Measurements from ENCODE around the gene DDX28.
A peak's percentile ranks its signal among the peaks of the same experiment; 100 is the strongest.

DDX28 gene, protein sequence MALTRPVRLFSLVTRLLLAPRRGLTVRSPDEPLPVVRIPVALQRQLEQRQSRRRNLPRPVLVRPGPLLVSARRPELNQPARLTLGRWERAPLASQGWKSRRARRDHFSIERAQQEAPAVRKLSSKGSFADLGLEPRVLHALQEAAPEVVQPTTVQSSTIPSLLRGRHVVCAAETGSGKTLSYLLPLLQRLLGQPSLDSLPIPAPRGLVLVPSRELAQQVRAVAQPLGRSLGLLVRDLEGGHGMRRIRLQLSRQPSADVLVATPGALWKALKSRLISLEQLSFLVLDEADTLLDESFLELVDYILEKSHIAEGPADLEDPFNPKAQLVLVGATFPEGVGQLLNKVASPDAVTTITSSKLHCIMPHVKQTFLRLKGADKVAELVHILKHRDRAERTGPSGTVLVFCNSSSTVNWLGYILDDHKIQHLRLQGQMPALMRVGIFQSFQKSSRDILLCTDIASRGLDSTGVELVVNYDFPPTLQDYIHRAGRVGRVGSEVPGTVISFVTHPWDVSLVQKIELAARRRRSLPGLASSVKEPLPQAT

DNA sequence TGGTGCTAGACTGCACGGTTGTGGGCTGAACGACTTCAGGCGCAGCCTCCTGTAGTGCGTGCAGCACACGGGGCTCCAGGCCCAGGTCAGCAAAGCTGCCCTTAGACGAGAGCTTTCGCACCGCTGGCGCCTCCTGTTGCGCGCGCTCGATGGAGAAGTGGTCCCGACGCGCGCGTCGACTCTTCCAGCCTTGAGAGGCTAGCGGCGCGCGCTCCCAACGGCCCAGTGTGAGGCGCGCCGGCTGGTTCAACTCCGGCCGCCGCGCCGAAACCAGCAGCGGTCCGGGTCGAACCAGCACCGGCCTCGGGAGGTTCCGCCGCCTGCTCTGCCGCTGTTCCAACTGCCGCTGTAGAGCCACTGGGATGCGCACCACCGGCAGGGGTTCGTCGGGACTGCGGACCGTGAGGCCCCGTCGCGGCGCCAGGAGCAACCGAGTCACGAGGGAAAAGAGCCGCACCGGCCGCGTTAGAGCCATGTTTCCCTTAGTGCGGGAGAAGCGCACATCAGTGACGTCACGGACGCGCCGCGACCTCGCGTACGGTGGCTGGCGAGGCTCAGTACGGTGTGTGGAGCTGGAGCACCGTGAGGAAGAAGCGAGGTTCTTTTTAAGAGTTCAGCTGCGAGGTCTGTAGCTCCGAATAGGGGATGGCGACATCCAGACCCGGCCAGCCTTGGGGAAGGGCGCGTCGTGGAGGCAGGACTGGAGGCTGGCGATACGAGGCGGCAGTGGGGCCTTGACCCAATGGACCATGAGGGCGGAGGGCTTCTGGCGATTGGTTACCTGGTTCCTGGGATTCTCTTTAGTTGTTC, at the start of gene DDX28, which contains the start of gene DUS2:
Gene DDX28 (minus strand): TSS at position 505 of the 810 bp plus-strand sequence. CDS start 30 bp downstream, at position 475.
Gene DUS2 (plus strand): TSS at position 557 of the 810 bp plus-strand sequence. CDS start 14,740 bp downstream, outside the sequence.
- peak; percentile 92 for DNase-seq (ENCODE audit: low read depth)

DNA sequence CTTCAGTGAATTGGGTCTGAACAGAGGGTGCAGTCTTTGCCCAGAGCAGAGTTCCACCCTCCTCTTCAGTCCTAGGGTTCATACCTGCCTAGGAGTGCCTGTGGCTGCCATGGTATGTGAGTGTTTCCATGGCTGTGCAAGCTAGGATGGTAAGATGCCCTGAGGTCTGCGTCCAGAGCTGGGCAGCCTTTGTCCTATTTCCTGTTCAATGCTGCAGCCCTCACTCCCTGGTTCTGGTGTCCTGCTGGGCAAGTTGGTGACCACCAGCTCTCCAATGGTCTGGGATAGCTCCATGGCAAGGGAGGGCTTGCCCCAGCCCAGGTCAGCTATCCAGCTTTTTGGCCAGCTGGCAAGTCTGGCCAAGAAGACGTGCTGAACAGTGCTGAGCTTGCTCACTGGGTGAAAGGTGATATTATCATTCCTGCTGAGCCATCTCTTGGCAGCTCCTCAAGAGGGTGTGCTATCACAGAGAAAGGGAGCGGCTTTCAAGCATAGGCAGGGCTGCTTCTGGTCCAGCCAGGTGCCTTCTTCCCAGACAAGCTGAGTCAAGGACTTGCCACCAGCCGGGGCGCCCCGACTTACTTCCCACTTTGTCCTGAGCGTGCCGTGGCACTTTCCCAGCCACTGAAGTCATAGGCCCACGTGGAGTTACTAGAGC, 49.1 kb upstream of the DDX28 start:
- DNase-seq (ENCODE audit: low read depth) = no peak

DNA sequence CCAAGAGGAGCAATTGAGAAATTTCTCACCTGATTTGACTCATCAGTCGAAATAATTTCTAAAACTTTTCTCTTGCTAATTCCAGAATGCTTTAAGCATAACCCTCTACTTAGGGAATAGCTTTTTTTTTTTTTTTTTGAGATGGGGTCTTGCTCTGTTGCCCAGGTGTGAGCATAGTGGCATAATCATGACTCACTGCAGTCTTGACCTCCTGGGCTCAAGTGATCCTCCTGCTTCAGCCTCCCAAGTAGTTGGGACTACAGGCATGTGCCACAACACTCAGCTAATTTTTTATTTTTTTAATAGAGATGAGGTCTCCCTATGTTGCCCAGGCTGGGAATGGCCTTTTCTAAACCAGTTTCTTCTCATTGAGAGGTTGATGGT, 48.5 kb upstream of the DDX28 start:
- DNase-seq (ENCODE audit: low read depth) = no peak

DNA sequence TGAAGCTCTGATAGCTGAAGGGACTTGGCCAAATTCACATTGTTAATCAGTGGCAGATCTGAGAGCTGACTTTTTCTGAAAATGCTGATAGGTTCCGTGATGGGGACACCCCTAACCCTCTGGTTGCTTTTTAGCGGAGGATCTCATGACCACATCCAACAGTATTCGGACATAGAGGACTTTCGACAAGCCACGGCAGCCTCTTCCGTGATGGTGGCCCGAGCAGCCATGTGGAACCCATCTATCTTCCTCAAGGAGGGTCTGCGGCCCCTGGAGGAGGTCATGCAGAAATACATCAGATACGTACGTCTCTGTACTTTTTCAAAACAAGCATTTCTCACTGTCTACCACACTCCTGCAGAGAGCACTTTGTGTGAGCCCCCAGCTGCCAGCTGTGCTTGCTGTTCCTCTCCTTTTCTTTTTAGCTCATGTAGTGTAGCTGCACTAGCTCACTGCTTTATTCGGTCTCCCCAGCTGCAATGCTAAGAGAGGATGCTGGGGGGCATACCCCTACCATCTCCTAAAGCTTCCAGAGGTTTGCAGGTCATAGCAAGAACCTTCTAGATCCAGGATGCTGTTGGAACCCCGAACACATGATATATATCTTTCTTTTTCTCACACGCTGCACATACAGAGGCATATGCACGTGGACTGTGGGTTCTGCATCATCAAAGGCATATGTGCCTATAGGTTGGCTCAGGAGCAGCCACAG, 47.9 kb upstream of the DDX28 start:
- no peak for DNase-seq (ENCODE audit: low read depth)

DNA sequence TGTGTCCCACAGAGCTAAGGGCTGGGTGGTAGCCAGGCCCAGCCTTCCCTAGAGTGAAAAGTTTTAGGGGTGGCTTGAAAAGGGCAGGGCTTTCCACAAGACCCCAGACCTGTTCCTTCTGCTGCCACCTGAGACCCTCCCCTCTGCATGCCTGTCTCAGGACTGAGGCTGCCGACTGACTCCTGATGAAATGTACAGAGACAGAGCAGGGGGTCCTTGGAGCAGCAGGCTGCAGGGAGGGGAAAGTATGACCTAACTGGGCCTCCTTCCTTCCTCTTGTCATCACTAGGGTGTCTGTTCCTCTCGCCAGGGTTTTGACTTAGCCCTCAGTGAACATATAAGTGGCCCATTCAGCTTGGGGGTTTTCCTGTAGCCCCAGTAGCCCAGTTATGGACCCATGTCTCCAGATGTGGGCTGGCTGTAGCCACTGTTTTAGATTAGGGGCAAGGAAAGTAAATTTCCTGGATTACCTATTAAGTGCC, 47.3 kb upstream of the DDX28 start:
- DNase-seq (ENCODE audit: low read depth) = no peak

DNA sequence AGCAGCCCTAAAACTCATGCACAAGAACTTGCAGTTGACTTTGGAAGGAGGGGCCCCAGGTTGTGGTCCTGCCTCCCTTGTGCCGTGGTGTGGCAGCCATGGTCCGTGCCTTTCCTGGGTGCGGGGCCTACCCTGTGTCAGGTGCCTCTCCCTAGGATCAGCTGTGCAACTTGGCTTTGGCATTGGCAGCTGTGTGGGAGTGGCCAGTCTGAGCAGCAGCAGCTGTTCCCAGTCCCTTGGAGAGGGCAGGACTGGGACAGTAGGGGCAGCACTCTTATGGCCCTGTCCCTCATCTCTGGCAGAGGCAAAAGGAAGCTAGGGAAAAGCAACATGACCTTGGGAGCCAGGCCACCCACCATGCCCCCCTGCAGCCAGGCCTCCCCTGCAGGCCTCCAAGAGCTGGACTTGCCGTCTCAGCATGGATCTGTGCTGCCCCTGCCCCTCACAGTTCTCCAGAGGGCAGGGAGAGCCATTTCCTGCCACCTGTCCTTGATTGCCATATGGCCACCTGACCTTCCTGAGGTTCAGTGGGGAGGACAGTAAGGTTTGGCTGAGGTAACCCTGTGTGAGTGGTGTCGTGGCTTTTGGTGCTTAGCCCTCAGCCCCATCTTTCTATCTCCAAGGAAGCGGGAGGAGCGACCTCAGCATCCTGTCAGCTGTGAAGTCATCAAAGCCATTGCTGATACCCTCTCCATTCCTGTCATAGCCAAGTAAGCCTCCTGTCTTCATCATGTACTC, 46.6 kb upstream of the DDX28 start:
- DNase-seq (ENCODE audit: low read depth) = no peak

DNA sequence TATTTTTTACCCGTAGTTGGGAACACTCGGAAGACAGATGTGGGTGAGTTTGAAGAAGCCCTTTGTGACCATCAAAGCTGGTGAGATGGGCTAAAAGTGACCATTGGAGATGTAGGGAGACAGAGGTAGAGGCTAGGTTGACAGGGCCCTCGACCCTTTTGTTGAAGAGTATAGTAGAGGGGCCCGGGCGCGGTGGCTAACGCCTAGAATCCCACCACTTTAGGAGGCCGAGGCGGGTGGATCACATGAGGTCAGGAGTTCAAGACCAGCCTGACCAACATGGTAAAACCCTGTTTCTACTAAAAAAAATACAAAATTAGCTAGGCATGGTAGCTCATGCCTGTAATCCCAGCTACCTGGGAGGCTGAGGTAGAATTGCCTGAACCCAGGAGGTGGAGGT, 45.9 kb upstream of the DDX28 start:
- DNase-seq (ENCODE audit: low read depth) = no peak

DNA sequence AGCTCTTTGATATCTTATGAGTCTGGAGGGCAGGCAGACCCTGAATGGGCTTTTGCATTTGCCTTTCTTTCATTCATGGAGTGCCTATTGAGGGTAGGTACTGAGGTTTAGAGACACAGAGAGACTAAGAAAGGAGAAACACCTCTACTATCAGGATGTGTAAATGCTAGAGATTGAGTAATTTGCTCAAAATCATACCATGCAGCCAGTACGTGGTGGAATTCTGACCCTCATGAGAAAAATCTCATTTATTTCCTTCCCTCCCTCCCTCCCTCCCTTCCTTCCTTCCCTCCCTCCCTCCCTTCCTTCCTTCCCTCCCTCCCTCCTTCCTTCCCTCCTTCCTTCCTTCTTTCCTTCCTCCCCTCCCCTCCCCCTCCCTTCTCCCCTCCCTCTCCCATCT, 43.7 kb upstream of the DDX28 start:
- DNase-seq (ENCODE audit: low read depth) = no peak

DNA sequence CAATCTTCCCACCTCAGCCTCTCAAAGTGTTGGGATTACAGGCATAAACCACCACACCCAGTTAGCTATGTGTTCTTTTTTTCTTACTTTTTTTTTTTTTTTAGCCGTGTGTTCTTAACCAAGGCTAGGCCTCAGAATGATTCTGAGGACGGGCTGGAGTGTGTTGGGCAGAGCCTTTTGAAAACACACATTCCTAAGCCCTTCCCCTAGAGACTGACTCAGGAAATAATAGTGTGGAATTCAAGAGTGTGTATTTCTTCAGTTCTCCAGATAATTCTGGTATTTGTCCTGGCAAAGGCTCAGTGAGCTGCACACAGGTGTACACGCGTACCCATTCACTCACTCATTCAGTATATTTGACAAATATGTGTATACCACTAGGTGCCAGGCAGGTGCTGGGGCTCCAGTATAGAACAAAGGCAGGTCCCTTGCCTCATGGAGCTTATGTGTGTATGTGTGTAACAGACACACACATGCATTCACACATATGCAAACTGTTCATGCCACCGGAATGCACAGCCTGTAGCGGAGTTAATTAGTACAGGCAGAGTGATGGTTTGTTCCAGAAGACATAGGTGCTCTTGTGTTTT, 42.8 kb upstream of the DDX28 start:
- DNase-seq (ENCODE audit: low read depth) = no peak

DNA sequence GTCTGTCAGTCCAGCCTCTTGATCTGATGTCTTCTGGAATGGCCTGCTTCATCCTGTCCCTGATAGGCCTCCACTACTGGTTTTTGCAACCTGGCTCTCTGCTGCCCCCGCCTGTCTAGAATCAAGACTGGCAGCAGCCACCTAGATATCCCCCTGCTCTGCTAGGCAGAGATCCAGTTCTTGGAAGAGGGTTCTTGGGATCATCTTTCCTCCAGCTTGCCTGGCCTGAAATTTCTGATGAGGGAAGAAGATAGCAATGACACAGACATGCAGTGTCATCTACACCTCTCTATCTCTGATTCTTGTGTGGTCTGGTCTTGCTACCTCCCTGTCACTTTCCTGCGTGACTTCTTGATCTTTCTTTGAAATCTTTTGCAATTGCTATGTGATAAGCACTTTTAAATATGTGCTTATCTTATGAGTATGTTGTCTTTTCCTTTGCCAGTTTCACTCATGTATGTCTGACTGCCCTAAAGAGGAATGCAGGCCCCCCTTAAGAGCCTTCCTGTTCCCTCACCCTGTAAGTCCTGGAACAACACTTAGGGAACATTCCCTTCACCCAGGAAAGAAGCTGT, 41.8 kb upstream of the DDX28 start:
- DNase-seq (ENCODE audit: low read depth) = peak; percentile 57

DNA sequence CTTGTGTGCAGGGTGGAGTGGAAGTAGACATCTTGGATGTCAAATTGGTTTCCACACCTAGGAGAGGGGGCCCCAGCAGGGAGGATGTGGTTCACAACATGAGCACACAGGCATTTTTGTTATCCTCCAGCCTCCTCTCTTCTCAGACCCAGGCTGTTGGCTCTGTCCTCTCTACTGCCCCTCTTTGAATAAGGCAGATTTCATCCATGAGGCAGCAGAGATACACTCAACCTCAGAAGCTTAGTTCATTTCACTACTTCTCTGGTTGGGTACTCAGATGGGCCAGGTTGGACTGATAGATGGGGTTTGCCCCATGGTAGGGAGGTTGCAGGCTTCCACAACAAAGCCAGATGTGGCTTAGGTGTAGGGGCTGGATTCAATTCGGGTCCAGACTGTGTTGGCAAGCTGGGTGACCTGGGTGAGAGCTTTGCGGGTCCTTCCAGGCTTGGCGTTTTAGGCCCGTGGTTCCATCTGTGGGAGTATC, 39.9 kb upstream of the DDX28 start:
- no peak for DNase-seq (ENCODE audit: low read depth)

DNA sequence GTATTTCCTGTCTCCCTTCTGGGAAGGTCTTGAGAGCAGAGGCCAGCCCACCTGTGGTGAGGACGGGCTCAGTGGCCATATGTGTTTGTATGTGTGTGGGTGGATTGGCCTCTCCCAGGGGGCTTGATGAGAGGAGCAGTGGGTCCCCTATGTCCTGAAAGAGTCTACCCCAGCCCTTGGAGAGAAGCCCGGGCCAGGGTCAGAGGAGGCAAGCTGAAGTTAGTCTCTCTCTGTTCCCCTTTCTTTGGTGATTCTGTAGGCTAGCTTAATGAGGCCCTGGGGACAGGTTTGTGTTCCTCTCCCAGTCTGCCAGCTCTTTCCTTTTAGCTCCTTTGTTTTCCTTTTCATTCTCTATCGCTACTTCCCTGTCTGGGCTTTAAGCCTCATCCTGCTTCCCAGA, 38.4 kb upstream of the DDX28 start:
- DNase-seq (ENCODE audit: low read depth) = no peak

DNA sequence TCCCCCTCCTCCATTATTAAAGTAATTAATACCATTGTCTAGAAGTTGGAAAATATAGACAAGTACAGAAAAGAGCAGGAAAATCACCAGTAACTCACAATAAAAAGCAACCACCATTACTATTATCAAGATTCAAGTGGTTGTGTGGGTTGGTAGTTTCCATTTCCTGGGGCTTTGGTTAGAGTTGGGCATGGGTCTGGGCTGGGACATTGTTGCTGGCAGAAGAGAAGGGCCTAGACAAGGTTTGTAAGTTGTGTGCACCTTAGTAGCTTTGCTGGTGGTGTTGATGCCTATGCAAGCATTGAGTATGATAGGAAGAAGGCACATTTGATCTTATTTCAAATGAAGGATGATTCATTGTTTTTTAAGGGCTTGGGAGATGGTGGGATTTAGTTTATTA, 36.8 kb upstream of the DDX28 start:
- no peak for DNase-seq (ENCODE audit: low read depth)

DNA sequence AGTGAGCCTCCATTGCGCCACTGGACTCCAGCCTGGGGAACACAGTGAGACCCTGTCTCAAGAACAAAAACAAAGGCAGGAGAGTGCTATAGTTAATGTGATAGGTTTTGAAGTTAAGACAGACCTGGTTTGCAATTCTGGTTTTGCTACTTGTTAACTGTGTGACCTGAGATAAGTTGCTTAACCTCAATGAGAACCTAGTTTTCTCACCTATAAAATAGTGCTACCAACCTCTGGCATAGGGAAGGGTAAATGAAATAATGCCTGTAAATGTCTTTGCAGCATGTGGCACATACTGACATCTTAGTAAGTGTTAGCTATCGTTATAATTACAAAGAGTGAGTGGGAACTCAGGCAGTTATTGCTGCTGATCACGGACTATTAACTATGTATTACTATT, 32.4 kb upstream of the DDX28 start:
- DNase-seq (ENCODE audit: low read depth) = no peak

DNA sequence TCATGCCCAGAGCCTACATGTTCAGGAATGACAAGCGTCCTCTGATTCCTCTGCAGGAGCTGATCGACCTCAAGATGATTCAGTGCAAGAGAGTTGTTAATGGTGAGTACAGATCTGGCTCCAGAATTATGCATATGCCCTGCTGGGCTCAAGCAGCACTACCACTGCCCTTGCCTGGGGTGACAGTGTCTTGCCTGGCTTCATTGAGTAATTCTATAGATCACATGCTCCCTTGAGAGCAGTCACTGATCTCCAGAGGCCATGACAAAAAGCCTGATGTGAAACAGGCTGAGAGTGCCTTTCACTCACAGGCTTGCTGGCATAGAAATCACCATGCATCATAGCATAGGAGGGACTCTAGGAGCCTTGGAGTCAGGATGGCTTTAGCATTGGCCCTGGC, 26.4 kb upstream of the DDX28 start:
- DNase-seq (ENCODE audit: low read depth) = no peak

DNA sequence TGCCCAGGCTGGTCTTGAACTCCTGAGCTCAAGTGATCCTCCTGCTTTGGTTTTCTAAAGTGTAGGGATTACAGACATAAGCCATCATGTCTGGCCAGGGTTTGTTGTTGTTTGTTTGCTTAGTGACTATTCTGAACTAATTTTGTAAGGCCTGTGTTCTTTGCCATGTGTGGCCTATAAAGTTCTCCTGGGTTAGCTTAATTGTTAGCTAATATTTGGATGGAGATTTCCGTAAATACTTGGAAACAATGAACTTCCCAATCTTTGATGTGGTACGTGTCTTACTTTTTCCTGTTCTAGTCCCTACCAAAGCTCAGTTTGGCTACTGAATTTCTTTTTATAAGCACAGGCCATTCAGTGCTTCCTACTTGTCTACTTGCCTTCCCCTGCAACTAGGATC, 25.0 kb upstream of the DDX28 start:
- no peak for DNase-seq (ENCODE audit: low read depth)

DNA sequence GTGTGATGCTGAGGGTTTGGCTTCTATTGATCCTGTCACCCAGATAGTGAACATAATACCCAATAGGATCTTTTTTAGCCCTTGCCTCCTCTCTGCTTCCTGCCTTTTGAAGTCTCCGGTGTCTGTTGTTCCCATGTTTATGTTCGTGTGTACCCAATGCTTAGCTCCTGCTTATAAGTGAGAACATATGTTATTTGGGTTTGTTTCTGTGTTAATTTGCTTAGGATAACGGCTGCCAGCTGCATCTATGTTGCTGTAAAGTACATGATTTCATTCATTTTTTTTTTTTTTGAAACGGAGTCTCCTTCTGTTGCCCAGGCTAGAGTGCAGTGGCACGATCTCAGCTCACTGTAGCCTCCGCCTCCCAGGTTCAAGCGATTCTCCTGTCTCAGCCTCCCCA, 23.1 kb upstream of the DDX28 start:
- DNase-seq (ENCODE audit: low read depth) = no peak

DNA sequence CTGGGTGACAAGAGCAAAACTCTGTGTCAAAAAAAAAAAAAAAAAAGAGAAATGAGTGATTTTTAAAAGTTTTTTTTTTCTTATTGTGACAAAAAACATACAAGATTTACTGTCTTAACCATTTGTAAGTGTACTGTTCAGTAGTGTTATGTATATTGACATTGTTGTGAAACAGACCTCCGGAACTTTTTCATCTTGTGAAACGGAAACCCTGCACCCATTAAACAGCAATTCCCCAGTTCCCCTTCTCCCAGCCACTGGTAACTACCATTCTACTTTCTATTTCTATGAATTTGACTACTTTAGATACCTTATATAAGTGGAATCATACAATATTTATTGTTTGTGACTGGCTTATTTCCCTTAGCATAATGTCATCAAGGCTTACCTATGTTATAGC, 18.8 kb upstream of the DDX28 start:
- no peak for DNase-seq (ENCODE audit: low read depth)

DNA sequence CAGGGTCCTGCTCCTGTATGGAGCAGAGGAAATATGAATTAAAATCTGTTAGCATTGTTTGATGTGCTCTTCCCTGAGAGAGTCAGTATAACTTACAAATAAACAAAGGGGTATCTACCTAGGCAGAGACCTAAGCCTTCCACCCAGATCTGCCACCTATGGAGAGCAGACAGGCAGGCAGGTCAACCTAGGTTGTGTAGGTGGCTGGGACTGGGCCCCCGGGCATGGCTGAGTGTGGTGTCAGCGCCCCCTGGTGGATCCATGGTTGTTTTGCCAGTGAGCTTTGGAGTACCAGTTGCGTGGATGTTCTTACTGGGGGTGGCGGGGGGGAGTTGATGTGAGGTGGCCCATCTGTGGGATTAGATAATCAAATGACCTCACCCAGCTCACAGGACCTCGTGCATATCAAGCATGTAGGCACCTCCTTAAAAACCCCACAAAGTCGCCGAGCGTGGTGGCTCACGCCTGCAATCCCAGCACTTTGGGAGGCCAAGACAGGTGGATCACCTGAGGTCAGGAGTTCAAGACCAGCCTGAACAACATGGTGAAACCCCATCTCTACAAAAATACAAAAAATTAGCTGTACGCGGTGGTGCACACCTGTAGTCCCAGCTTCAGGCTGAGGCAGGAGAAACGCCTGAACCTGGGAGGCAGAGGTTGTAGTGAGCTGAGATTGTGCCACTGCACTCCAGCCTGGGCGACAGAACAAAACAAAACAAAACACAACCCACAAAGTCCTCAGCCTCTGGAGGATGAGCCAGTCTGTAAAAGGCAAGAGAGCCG, 17.7 kb upstream of the DDX28 start:
- peak; percentile 83 for DNase-seq (ENCODE audit: low read depth)

Measured in activated T-cell treated with anti-CD3 and anti-CD28 coated beads for 24 hours (primary cell).